Neural cell (in vitro differentiated cells): ENCODE results near the gene MYL1. TPM values are rescaled to one million over a fixed set of nuclear protein-coding genes. Genes with fewer than 3 reads are reported as not detected.

ENCODE experiments used
- H2AFZ ChIP-seq: fragments of 200-600, 300-800 bp; sonication (generic), shearing (Covaris generic); 2 replicates; pipeline ENCODE4 v1.6.0; 2014; ENCODE audit warnings: low read depth, mild to moderate bottlenecking, antibody characterized with exemption, low read length, moderate library complexity
- H3F3A ChIP-seq: fragments of 200-600 bp; shearing (Covaris generic); 2 replicates; pipeline ENCODE4 v1.6.1; 2016; ENCODE audit warnings: mild to moderate bottlenecking, moderate library complexity, mixed read lengths, antibody characterized with exemption, low read length; ENCODE audit not compliant: insufficient read depth, poor library complexity, severe bottlenecking
- H3K27ac ChIP-seq: fragments of 200-600, 300-800 bp; sonication (generic), shearing (Covaris generic); 2 replicates; pipeline ENCODE4 v1.5.1; 2014; ENCODE audit warnings: mild to moderate bottlenecking, low read length, moderate library complexity
- H3K27me3 ChIP-seq: fragments of 300-800, 200-600 bp; sonication (generic), shearing (Covaris generic); 2 replicates; pipeline ENCODE4 v1.6.0; 2014; ENCODE audit warnings: mild to moderate bottlenecking, low read depth, low read length, moderate library complexity; ENCODE audit not compliant: insufficient read depth
- H3K36me3 ChIP-seq: fragments of 300-800, 200-600 bp; sonication (generic), shearing (Covaris generic); 2 replicates; pipeline ENCODE4 v1.5.1; 2014; ENCODE audit warnings: mild to moderate bottlenecking, antibody characterized with exemption, low read length, moderate library complexity; ENCODE audit not compliant: insufficient read depth
- H3K4me2 ChIP-seq: fragments of 300-800, 200-600 bp; sonication (generic), shearing (Covaris generic); 2 replicates; pipeline ENCODE4 v1.6.0; 2014; ENCODE audit warnings: mild to moderate bottlenecking, low read length
- H3K4me3 ChIP-seq: fragments of 300-800, 200-600 bp; sonication (generic), shearing (Covaris generic); 2 replicates; pipeline ENCODE4 v1.5.1; 2014; ENCODE audit warnings: mild to moderate bottlenecking, low read length, moderate library complexity
- H3K79me2 ChIP-seq: fragments of 200-600 bp; shearing (Covaris generic); replicated peaks from 2 replicates; pipeline ENCODE4 v1.6.0; 2014; ENCODE audit warnings: mild to moderate bottlenecking, low read length, moderate library complexity; ENCODE audit not compliant: insufficient read depth
- H3K9ac ChIP-seq: fragments of 300-800, 200-600 bp; sonication (generic), shearing (Covaris generic); 2 replicates; pipeline ENCODE4 v1.6.1; 2016; ENCODE audit warnings: mild to moderate bottlenecking, low read length, mixed read lengths
- H3K9me2 ChIP-seq: fragments of 200-600 bp; shearing (Covaris generic); 2 replicates; pipeline ENCODE4 v1.6.1; 2016; ENCODE audit warnings: mild to moderate bottlenecking, low read length, mixed read lengths; ENCODE audit not compliant: insufficient read depth
- H3K9me3 ChIP-seq: fragments of 200-600, 300-800 bp; sonication (generic), shearing (Covaris generic); 2 replicates; pipeline ENCODE4 v1.6.1; 2016; ENCODE audit warnings: mild to moderate bottlenecking, mixed run types, low read length, moderate library complexity, mixed read lengths
- H4K20me1 ChIP-seq: fragments of 200-600 bp; shearing (Covaris generic); 2 replicates; pipeline ENCODE4 v1.6.1; 2016; ENCODE audit warnings: mild to moderate bottlenecking, mixed run types; ENCODE audit not compliant: insufficient read depth
- CTCF ChIP-seq: fragments of 450-650 bp; IDR thresholded peaks from 2 replicates; pipeline ENCODE4 v1.5.1; 2014; ENCODE audit warnings: antibody characterized with exemption, mild to moderate bottlenecking, moderate library complexity; ENCODE audit not compliant: poor library complexity, severe bottlenecking
- EP300 ChIP-seq: fragments of 450-650 bp; conservative IDR thresholded peaks from 2 replicates; pipeline ENCODE4 v1.6.1; 2014; ENCODE audit warnings: antibody characterized with exemption, mild to moderate bottlenecking, moderate library complexity; ENCODE audit not compliant: poor library complexity, severe bottlenecking
- EZH2 ChIP-seq: fragments of 200-600, 300-800 bp; shearing (Covaris generic), sonication (generic); IDR thresholded peaks from 2 replicates; pipeline ENCODE4 v1.6.1; 2014; ENCODE audit warnings: antibody characterized with exemption, low read length, borderline replicate concordance, mild to moderate bottlenecking; ENCODE audit not compliant: insufficient read depth, poor library complexity, severe bottlenecking
- MXI1 ChIP-seq: fragments of 450-650 bp; conservative IDR thresholded peaks from 2 replicates; pipeline ENCODE4 v1.6.1; 2014; ENCODE audit warnings: antibody characterized with exemption, mild to moderate bottlenecking; ENCODE audit not compliant: poor library complexity, severe bottlenecking
- POLR2AphosphoS5 ChIP-seq: IDR thresholded peaks from 2 replicates; pipeline ENCODE4 v1.6.1; 2012
- RAD21 ChIP-seq: fragments of 450-650 bp; conservative IDR thresholded peaks from 2 replicates; pipeline ENCODE4 v1.6.1; 2014; ENCODE audit warnings: antibody characterized with exemption, mild to moderate bottlenecking, moderate library complexity
- SMC3 ChIP-seq: fragments of 450-650 bp; conservative IDR thresholded peaks from 2 replicates; pipeline ENCODE4 v1.6.1; 2014; ENCODE audit warnings: antibody characterized with exemption, mild to moderate bottlenecking, moderate library complexity; ENCODE audit not compliant: poor library complexity
- TAF1 ChIP-seq: IDR thresholded peaks from 2 replicates; pipeline ENCODE4 v1.6.1; 2012; ENCODE audit warnings: low read depth
- polyA plus RNA-seq: library from polyadenylated mRNA; depleted of rRNA; stranded (reverse); fragments of >200 nt; gene quantifications from 2 replicates; pipeline ENCODE4 v1.2.3, GENCODE V29; 2014
- TF ChIP-seq, protein P1 (sequence below): IDR thresholded peaks from 2 replicates; pipeline ENCODE4 v1.6.1; 2012; ENCODE audit warnings: borderline replicate concordance

MYL1 gene
- polyA plus RNA-seq, 1 donor from 2014 or later: not detected

DNA sequence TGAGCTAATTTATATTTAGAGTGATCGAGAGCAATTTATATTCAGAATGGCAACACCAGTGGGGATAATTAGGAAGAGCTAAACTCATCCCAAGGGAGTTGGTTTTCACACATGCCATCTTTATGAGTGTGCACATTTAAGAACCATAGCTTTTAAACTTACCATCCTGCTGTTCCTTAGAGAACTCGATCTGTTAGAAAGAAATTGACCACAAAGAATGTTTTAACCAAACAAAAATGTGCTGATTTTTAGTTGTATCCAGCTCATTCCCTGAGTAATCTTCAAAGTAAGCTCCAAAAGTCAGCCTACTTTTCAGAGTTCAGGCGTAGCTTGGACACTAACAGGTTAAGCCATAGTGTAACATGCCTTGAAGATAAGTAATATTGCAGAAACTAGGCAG lies 12.6 kb downstream of the MYL1 start:
- no peak overlapping the region for H3K4me2 ChIP-seq

GRCh38 chr2:210299866-210300373 lies 15.1 kb downstream of the MYL1 start:
- Histone ChIP-seq H3K9ac (no peak overlapping the region), H3K4me2 (no peak overlapping the region), H3K9me3 (no peaks in the 10 kb centered on the region), H3F3A (no peaks in the 10 kb centered on the region), H3K9me2 (no peaks in the 10 kb centered on the region), H3K79me2 (no peaks in the 10 kb centered on the region), H4K20me1 (no peaks in the 10 kb centered on the region), H3K36me3 (no peaks in the 10 kb centered on the region), H2AFZ (no peak overlapping the region), H3K27me3 (no peaks in the 10 kb centered on the region), H3K4me3 (no peak overlapping the region), H3K27ac (no peak overlapping the region)
- no peak for TF ChIP-seq RAD21
- no peak for TF ChIP-seq EP300
- TF ChIP-seq SMC3: no peak

More for the DNA sequence above, 12.6 kb downstream of the MYL1 start:
- Histone ChIP-seq H3K4me3 (no peak overlapping the region), H3K9me3 (no peaks in the 10 kb centered on the region), H3K27ac (no peak overlapping the region), H3K36me3 (no peaks in the 10 kb centered on the region), H2AFZ (no peak overlapping the region), H3K79me2 (no peaks in the 10 kb centered on the region), H3K27me3 (no peaks in the 10 kb centered on the region), H3F3A (no peaks in the 10 kb centered on the region), H3K9me2 (no peaks in the 10 kb centered on the region), H4K20me1 (no peaks in the 10 kb centered on the region), H3K9ac (no peak overlapping the region)
- TF ChIP-seq, protein P1, sequence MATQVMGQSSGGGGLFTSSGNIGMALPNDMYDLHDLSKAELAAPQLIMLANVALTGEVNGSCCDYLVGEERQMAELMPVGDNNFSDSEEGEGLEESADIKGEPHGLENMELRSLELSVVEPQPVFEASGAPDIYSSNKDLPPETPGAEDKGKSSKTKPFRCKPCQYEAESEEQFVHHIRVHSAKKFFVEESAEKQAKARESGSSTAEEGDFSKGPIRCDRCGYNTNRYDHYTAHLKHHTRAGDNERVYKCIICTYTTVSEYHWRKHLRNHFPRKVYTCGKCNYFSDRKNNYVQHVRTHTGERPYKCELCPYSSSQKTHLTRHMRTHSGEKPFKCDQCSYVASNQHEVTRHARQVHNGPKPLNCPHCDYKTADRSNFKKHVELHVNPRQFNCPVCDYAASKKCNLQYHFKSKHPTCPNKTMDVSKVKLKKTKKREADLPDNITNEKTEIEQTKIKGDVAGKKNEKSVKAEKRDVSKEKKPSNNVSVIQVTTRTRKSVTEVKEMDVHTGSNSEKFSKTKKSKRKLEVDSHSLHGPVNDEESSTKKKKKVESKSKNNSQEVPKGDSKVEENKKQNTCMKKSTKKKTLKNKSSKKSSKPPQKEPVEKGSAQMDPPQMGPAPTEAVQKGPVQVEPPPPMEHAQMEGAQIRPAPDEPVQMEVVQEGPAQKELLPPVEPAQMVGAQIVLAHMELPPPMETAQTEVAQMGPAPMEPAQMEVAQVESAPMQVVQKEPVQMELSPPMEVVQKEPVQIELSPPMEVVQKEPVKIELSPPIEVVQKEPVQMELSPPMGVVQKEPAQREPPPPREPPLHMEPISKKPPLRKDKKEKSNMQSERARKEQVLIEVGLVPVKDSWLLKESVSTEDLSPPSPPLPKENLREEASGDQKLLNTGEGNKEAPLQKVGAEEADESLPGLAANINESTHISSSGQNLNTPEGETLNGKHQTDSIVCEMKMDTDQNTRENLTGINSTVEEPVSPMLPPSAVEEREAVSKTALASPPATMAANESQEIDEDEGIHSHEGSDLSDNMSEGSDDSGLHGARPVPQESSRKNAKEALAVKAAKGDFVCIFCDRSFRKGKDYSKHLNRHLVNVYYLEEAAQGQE: no peak
- TF ChIP-seq TAF1 (no peak), MXI1 (no peak), EP300 (no peak), RAD21 (no peak), CTCF (no peak), EZH2 (no peak), POLR2AphosphoS5 (no peak), SMC3 (no peak)
